Activated naive CD4-positive, alpha-beta T cell treated with anti-CD3 and anti-CD28 coated beads, Interleukin-2, amount 50 U/mL, for 24 hours (primary cell): ENCODE results near the gene C6orf141.
A peak's percentile ranks its signal among the peaks of the same experiment; 100 is the strongest.

Experiments
- H3K27ac Mint-ChIP-seq: one replicate; pipeline ENCODE4 v1.8.0; 2021; ENCODE audit warnings: mild to moderate bottlenecking, mixed read lengths
- H3K27me3 Mint-ChIP-seq: one replicate; pipeline ENCODE4 v1.8.0; 2021; ENCODE audit warnings: mixed read lengths
- H3K36me3 Mint-ChIP-seq: one replicate; pipeline ENCODE4 v1.8.0; 2021; ENCODE audit warnings: mixed read lengths
- H3K4me1 Mint-ChIP-seq: one replicate; pipeline ENCODE4 v1.8.0; 2021; ENCODE audit warnings: mixed read lengths
- H3K4me3 Mint-ChIP-seq: one replicate; pipeline ENCODE4 v1.8.0; 2021; ENCODE audit warnings: mild to moderate bottlenecking, mixed read lengths
- H3K9me3 Mint-ChIP-seq: one replicate; pipeline ENCODE4 v1.8.0; 2021; ENCODE audit warnings: mixed read lengths

The C6orf141 gene

GRCh38 chr6:49550492-49551077 is at the start of gene C6orf141:
C6orf141 (plus strand) TSS chr6:49550668; CDS start chr6:49550793, 125 bp downstream.
- no peaks in the 10 kb centered on the region for H3K36me3 Mint-ChIP-seq
- H3K27me3 Mint-ChIP-seq: peaks cover 31% of the 10 kb centered on the region
- no peaks in the 10 kb centered on the region for H3K9me3 Mint-ChIP-seq
- H3K27ac Mint-ChIP-seq: no peak within 1 kb of the TSS
- H3K4me3 Mint-ChIP-seq: peak within 1 kb of the TSS; percentile 83
- H3K4me1 Mint-ChIP-seq: peaks cover 28% of the 10 kb centered on the region

GRCh38 chr6:49504666-49505065 is 45.8 kb upstream of the C6orf141 start:
- Mint-ChIP-seq H3K36me3 (no peaks in the 10 kb centered on the region), H3K27me3 (peaks cover 7% of the 10 kb centered on the region), H3K4me3 (no peak overlapping the region), H3K9me3 (no peaks in the 10 kb centered on the region), H3K4me1 (no peaks in the 10 kb centered on the region), H3K27ac (no peak overlapping the region)

- H3K4me3 Mint-ChIP-seq: no peak overlapping the region
- H3K27me3 Mint-ChIP-seq: peaks cover 8% of the 10 kb centered on the region
- no peak overlapping the region for H3K27ac Mint-ChIP-seq
- H3K36me3 Mint-ChIP-seq: no peaks in the 10 kb centered on the region
- no peaks in the 10 kb centered on the region for H3K9me3 Mint-ChIP-seq
- no peaks in the 10 kb centered on the region for H3K4me1 Mint-ChIP-seq
Measured at GRCh38 chr6:49506569-49507111, 43.8 kb upstream of the C6orf141 start.

- H3K4me1 Mint-ChIP-seq: no peaks in the 10 kb centered on the region
- no peak overlapping the region for H3K4me3 Mint-ChIP-seq
Measured at GRCh38 chr6:49509342-49509741, 41.1 kb upstream of the C6orf141 start.

GRCh38 chr6:49513153-49513989 is 37.1 kb upstream of the C6orf141 start:
- Mint-ChIP-seq H3K36me3 (no peaks in the 10 kb centered on the region), H3K4me3 (no peak overlapping the region), H3K27me3 (peaks cover 6% of the 10 kb centered on the region), H3K4me1 (no peaks in the 10 kb centered on the region), H3K9me3 (no peaks in the 10 kb centered on the region), H3K27ac (no peak overlapping the region)

More at GRCh38 chr6:49509342-49509741, 41.1 kb upstream of the C6orf141 start:
- peaks cover 14% of the 10 kb centered on the region for H3K27me3 Mint-ChIP-seq
- no peaks in the 10 kb centered on the region for H3K36me3 Mint-ChIP-seq
- H3K9me3 Mint-ChIP-seq: no peaks in the 10 kb centered on the region
- no peak overlapping the region for H3K27ac Mint-ChIP-seq

- Mint-ChIP-seq H3K27ac (no peak overlapping the region), H3K4me3 (no peak overlapping the region), H3K9me3 (no peaks in the 10 kb centered on the region), H3K4me1 (no peaks in the 10 kb centered on the region), H3K27me3 (peaks cover 6% of the 10 kb centered on the region), H3K36me3 (no peaks in the 10 kb centered on the region)
Measured at GRCh38 chr6:49514571-49515484, 35.6 kb upstream of the C6orf141 start.

GRCh38 chr6:49515485-49516146 is 34.9 kb upstream of the C6orf141 start:
- H3K27me3 Mint-ChIP-seq: peaks cover 6% of the 10 kb centered on the region
- no peaks in the 10 kb centered on the region for H3K36me3 Mint-ChIP-seq
- no peak overlapping the region for H3K27ac Mint-ChIP-seq
- H3K9me3 Mint-ChIP-seq: no peaks in the 10 kb centered on the region
- H3K4me1 Mint-ChIP-seq: no peaks in the 10 kb centered on the region
- H3K4me3 Mint-ChIP-seq: no peak overlapping the region

- Mint-ChIP-seq H3K4me1 (no peaks in the 10 kb centered on the region), H3K27me3 (peaks cover 6% of the 10 kb centered on the region)
Measured at GRCh38 chr6:49516147-49516505, 34.3 kb upstream of the C6orf141 start.

GRCh38 chr6:49517919-49518318 is 32.5 kb upstream of the C6orf141 start:
- no peak overlapping the region for H3K4me3 Mint-ChIP-seq
- no peaks in the 10 kb centered on the region for H3K9me3 Mint-ChIP-seq
- no peaks in the 10 kb centered on the region for H3K4me1 Mint-ChIP-seq
- H3K27ac Mint-ChIP-seq: no peak overlapping the region
- H3K36me3 Mint-ChIP-seq: no peaks in the 10 kb centered on the region
- H3K27me3 Mint-ChIP-seq: peaks cover 4% of the 10 kb centered on the region

More at GRCh38 chr6:49516147-49516505, 34.3 kb upstream of the C6orf141 start:
- Mint-ChIP-seq H3K36me3 (no peaks in the 10 kb centered on the region), H3K4me3 (no peak overlapping the region), H3K27ac (no peak overlapping the region), H3K9me3 (no peaks in the 10 kb centered on the region)

- H3K36me3 Mint-ChIP-seq: no peaks in the 10 kb centered on the region
- no peak overlapping the region for H3K4me3 Mint-ChIP-seq
- no peaks in the 10 kb centered on the region for H3K4me1 Mint-ChIP-seq
- H3K27me3 Mint-ChIP-seq: no peaks in the 10 kb centered on the region
- no peak overlapping the region for H3K27ac Mint-ChIP-seq
- no peaks in the 10 kb centered on the region for H3K9me3 Mint-ChIP-seq
Measured at GRCh38 chr6:49519660-49520059, 30.8 kb upstream of the C6orf141 start.

GRCh38 chr6:49522710-49523593 is 27.5 kb upstream of the C6orf141 start:
- Mint-ChIP-seq H3K27me3 (no peaks in the 10 kb centered on the region), H3K36me3 (no peaks in the 10 kb centered on the region), H3K9me3 (no peaks in the 10 kb centered on the region), H3K4me3 (no peak overlapping the region), H3K27ac (no peak overlapping the region), H3K4me1 (no peaks in the 10 kb centered on the region)

GRCh38 chr6:49523901-49524300 is 26.6 kb upstream of the C6orf141 start:
- no peaks in the 10 kb centered on the region for H3K36me3 Mint-ChIP-seq
- H3K4me3 Mint-ChIP-seq: no peak overlapping the region
- H3K9me3 Mint-ChIP-seq: no peaks in the 10 kb centered on the region
- no peak overlapping the region for H3K27ac Mint-ChIP-seq
- peaks cover 2% of the 10 kb centered on the region for H3K27me3 Mint-ChIP-seq
- no peaks in the 10 kb centered on the region for H3K4me1 Mint-ChIP-seq

- Mint-ChIP-seq H3K9me3 (no peaks in the 10 kb centered on the region), H3K36me3 (no peaks in the 10 kb centered on the region), H3K27me3 (peaks cover 3% of the 10 kb centered on the region), H3K27ac (no peak overlapping the region), H3K4me1 (no peaks in the 10 kb centered on the region), H3K4me3 (no peak overlapping the region)
Measured at GRCh38 chr6:49524541-49524940, 25.9 kb upstream of the C6orf141 start.

- H3K9me3 Mint-ChIP-seq: no peaks in the 10 kb centered on the region
- peaks cover 9% of the 10 kb centered on the region for H3K27me3 Mint-ChIP-seq
- no peaks in the 10 kb centered on the region for H3K36me3 Mint-ChIP-seq
- H3K4me3 Mint-ChIP-seq: no peak overlapping the region
- H3K4me1 Mint-ChIP-seq: no peaks in the 10 kb centered on the region
- no peak overlapping the region for H3K27ac Mint-ChIP-seq
Measured at GRCh38 chr6:49526598-49526997, 23.9 kb upstream of the C6orf141 start.
